ENCODE results near the gene MB.

- TF ChIP-seq POLR2A (IDR thresholded peaks at IDR 0.05) (no peak), CTCF (IDR thresholded peaks at IDR 0.05) (no peak)
These were observed 55.2 kb downstream of the MB start for GRCh38 chr22:35561796-35562526.

All from lower leg skin (tissue), 3 donors.